GM12878 (cell line): ENCODE measurements around the gene CSNK2A1. TPM values are rescaled to one million over a fixed set of nuclear protein-coding genes. Genes with fewer than 3 reads are reported as not detected.

Experiments used
- ATAC-seq: fragments of 200-7000 bp; cut with Tn5 transposase; 3 replicates; pipeline ENCODE4 v1.9.1; 2020; ENCODE audit warnings: mild to moderate bottlenecking, moderate library complexity
- BruUV-seq: library from RNA; stranded (reverse); fragments of 400-500 nt; replicated peaks from 2 replicates; lab custom pipeline; 2021; lab: Mats Ljungman, UMichigan
- CTCF ChIA-PET: fragments of 300-600 bp; sonication (Branson Sonifier 250); formaldehyde crosslinking; extraction: SDS; loops from one replicate; lab custom pipeline; 2021; ENCODE audit warnings: inconsistent platforms; lab: Yijun Ruan, JAX
- POLR2A ChIA-PET: fragments of 350-600 bp; formaldehyde crosslinking; extraction: SDS; loops from one replicate; lab custom pipeline; 2021; ENCODE audit warnings: inconsistent platforms; lab: Charles Lee
- RAD21 ChIA-PET: fragments of 300-600 bp; sonication (Branson Sonifier 250); formaldehyde crosslinking; loops from one replicate; lab custom pipeline; 2023; ENCODE audit warnings: antibody characterized with exemption; ENCODE audit not compliant: unreplicated experiment; lab: Charles Lee
- SMC1A ChIA-PET: fragments of 300-600 bp; sonication (Branson Sonifier 250); formaldehyde crosslinking; loops from one replicate; lab custom pipeline; 2023; ENCODE audit not compliant: unreplicated experiment, uncharacterized antibody; lab: Charles Lee
- DNase-seq: peaks from one replicate; pipeline ENCODE4 v3.0.0-alpha.2; 2011; ENCODE audit warnings: low read depth, low spot score
- FAIRE-seq: peaks from 3 replicates; lab custom pipeline; 2011; peaks lifted over from hg19 to GRCh38; lab: Jason Lieb, UNC
- H2AFZ ChIP-seq: 2 replicates; pipeline ENCODE4 v1.6.0; 2011; ENCODE audit warnings: low read depth, low read length, control low read depth; ENCODE audit not compliant: control insufficient read depth
- H3K27ac ChIP-seq: 2 replicates; pipeline ENCODE4 v1.5.1; 2011; ENCODE audit warnings: control low read depth; ENCODE audit not compliant: control insufficient read depth, insufficient read depth
- H3K27me3 ChIP-seq, 2 experiments: replicated peaks in 1 of 2; 2 replicates each; pipeline versions ENCODE4 v1.6.0 to v1.6.1; 2011; ENCODE audit warnings: low read length in 1 of 2; ENCODE audit not compliant: control insufficient read depth in 2 of 2, insufficient read depth in 2 of 2
- H3K36me3 ChIP-seq, 2 experiments: 2 replicates each; pipeline ENCODE4 v1.5.1; 2011; ENCODE audit warnings: low read length in 1 of 2; ENCODE audit not compliant: control insufficient read depth in 2 of 2, insufficient read depth in 2 of 2
- H3K4me1 ChIP-seq: 2 replicates; pipeline ENCODE4 v1.6.1; 2011; ENCODE audit warnings: mild to moderate bottlenecking, low read length, moderate library complexity, mixed read lengths; ENCODE audit not compliant: control insufficient read depth, insufficient read depth
- H3K4me2 ChIP-seq: 2 replicates; pipeline ENCODE4 v1.6.0; 2011; ENCODE audit warnings: control low read depth; ENCODE audit not compliant: control insufficient read depth, insufficient read depth
- H3K4me3 ChIP-seq: fragments of 200-600 bp; sonication (generic); 2 replicates; pipeline ENCODE4 v1.5.1; 2016
- H3K79me2 ChIP-seq: 2 replicates; pipeline ENCODE4 v1.6.0; 2011; ENCODE audit warnings: low read length; ENCODE audit not compliant: control insufficient read depth, insufficient read depth
- H3K9ac ChIP-seq: 2 replicates; pipeline ENCODE4 v1.8.0; 2011; ENCODE audit warnings: low read length, control low read depth, mixed read lengths; ENCODE audit not compliant: control insufficient read depth, insufficient read depth
- H3K9me3 ChIP-seq: replicated peaks from 3 replicates; pipeline ENCODE4 v1.5.1; 2011; ENCODE audit warnings: mild to moderate bottlenecking, low read length; ENCODE audit not compliant: control insufficient read depth, insufficient read depth
- H4K20me1 ChIP-seq: 2 replicates; pipeline ENCODE4 v1.6.0; 2011; ENCODE audit not compliant: control insufficient read depth, insufficient read depth
- ATF3 ChIP-seq: IDR thresholded peaks from 2 replicates; pipeline ENCODE4 v1.6.1; 2011; ENCODE audit warnings: low read depth, mild to moderate bottlenecking, low read length, moderate library complexity, borderline replicate concordance; ENCODE audit errors: extremely low read depth
- CBX5 ChIP-seq: sonication (generic); IDR thresholded peaks from 2 replicates; pipeline ENCODE4 v1.6.1; 2016; ENCODE audit warnings: low read depth, moderate library complexity, mild to moderate bottlenecking, inconsistent platforms
- MTA3 ChIP-seq: IDR thresholded peaks from 2 replicates; pipeline ENCODE4 v1.6.1; 2012; ENCODE audit warnings: low read length, inconsistent platforms, borderline replicate concordance
- TARDBP ChIP-seq: IDR thresholded peaks from 2 replicates; pipeline ENCODE4 v1.6.1; 2016; ENCODE audit warnings: borderline replicate concordance
- WGBS: methylation state at CpG from one replicate; pipeline ENCODE4 v1.1.6; 2016; ENCODE audit warnings: low lambda C conversion rate; ENCODE audit not compliant: insufficient replicate concordance, insufficient coverage; ENCODE audit errors: missing lambda C conversion rate; 5-methylcytosine and 5-hydroxymethylcytosine counted together
- in situ Hi-C: fragments of 300-500 bp; cut with MboI; formaldehyde crosslinking; loops from 9 replicates; pipeline ENCODE4 v1.14.3; 2018; ENCODE audit warnings: mixed read lengths
- intact Hi-C: fragments of 100-400 bp; cut with micrococcal nuclease; formaldehyde crosslinking; loops from one replicate; pipeline ENCODE4 v1.14.2; 2022; ENCODE audit not compliant: unreplicated experiment
- polyA plus RNA-seq, 11 experiments: library from polyadenylated mRNA; depleted of rRNA in 4 of 11; unstranded in 6 of 11; stranded (reverse) in 5 of 11; fragments of >200 nt; fragmentation: Nextera tagmentation in 4 of 11; fragmentation: Illumina TruSeq in 1 of 11; extraction: Ambion mirVana in 4 of 11; extraction: Trizol in 1 of 11; gene quantifications; 1 replicate in 1 of 11; 2 replicates in 10 of 11; pipeline versions ENCODE4 v1.2.1 to v1.2.3, GENCODE V29; 2011 to 2016; ENCODE audit warnings: inconsistent platforms in 2 of 11, missing spikeins in 2 of 11, low read depth in 1 of 11
- total RNA-seq, 4 experiments: library from RNA; depleted of rRNA in 3 of 4; stranded (reverse); fragments of >200 nt in 3 of 4; fragmentation: Illumina TruSeq in 1 of 4; extraction: Trizol in 1 of 4; gene quantifications; 2 replicates each; pipeline versions ENCODE4 v1.2.1 to v1.2.3, GENCODE V29; 2013 to 2021

Gene CSNK2A1
- total and polyA plus RNA-seq, 10 of the 15 experiments (the other 5 are each of a cell fraction or from before 2014, with no cell fraction given): 47.6 to 199 (median 95.0) TPM

GRCh38 chr20:539191-539590 is 4.4 kb downstream of the CSNK2A1 start (continued):
- no peak for TF ChIP-seq CBX5
- TF ChIP-seq ATF3: no peak

GRCh38 chr20:537983-538382 is 5.6 kb downstream of the CSNK2A1 start:
- POLR2A ChIA-PET: interaction anchor here (0.7 kb wide), 1 partner anchor 108 kb away, joined by 6 read pairs; no protein-coding TSS in a partner anchor
- no TSS peak for BruUV-seq
- peak overlapping the region; percentile 52; the same call in 1 of the 2 replicates for H3K4me2 ChIP-seq
- no peak overlapping the region for H3K27ac ChIP-seq
- RAD21 ChIA-PET: no interaction called here
- FAIRE-seq: no peak
- peaks cover 0 to 8% of the 10 kb centered on the region in 2 experiments; a peak in 1 of 4 replicates for H3K36me3 ChIP-seq
- H3K27me3 ChIP-seq: no peaks in the 10 kb centered on the region
- intact Hi-C loops (no loop called here), in situ Hi-C loops (no loop called here)
- ATAC-seq: no peak
- peaks cover 9% of the 10 kb centered on the region; the same call in 2 of the 3 replicates for H3K9me3 ChIP-seq
- TF ChIP-seq TARDBP: no peak
- no peak for TF ChIP-seq MTA3
- H3K4me3 ChIP-seq: no peak overlapping the region; the same call in 1 of the 2 replicates
- WGBS: 80% methylated on average over 6 of the region's 6 CpGs
- peaks cover 24% of the 10 kb centered on the region for H3K4me1 ChIP-seq
- CTCF ChIA-PET: interaction anchor here (1.0 to 2.2 kb wide), 2 partner anchors 107 to 155 kb away, joined by 4 to 10 read pairs; no protein-coding TSS in a partner anchor
- DNase-seq: no peak
- H4K20me1 ChIP-seq: peaks cover 16% of the 10 kb centered on the region
- no peak overlapping the region for H3K9ac ChIP-seq
- SMC1A ChIA-PET: interaction anchor here (0.6 to 1.3 kb wide), 3 partner anchors 12 to 18 kb away, joined by 3 to 4 read pairs (median 3); no protein-coding TSS in a partner anchor
- H3K79me2 ChIP-seq: peaks cover 98% of the 10 kb centered on the region
- H2AFZ ChIP-seq: no peak overlapping the region
